ENCODE results near the gene ZNF469.
"Not testable (repeated sequence)": the region's sequence is repeated elsewhere in the genome, so short reads cannot be mapped to it uniquely, and the experiment has no call there.

The ZNF469 gene

GRCh38 chr16:88356124-88356726, 26.5 kb upstream of the ZNF469 start:
- no peak overlapping the region for H3K4me3 ChIP-seq (ENCODE audit: low read depth, low read length)
- no peak for DNase-seq (ENCODE audit: low read depth)

DNA sequence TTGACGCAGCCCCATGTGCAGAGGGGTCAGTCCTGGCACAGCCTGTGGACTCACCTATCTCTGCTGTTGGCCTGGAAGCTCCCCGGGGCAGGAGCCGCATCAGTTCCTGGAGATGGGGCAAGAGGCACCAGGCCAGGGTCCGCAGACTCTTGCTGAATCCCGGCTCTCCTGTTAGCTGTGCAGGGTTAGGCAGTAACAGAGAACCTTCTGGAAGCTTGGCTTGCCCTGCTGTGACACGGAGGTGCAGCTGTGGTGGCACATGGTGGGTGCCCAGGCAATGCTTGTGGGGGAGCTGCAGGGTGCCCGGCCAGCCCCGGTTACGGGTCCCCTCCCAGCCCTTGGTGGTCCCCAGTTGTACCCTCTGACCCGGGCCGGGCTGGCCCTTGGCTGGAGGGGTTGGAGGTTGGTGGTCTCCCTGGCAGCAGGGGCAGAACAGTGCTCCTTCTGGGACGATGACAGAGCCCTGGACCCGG, 26.0 kb upstream of the ZNF469 start:
- H3K4me3 ChIP-seq (ENCODE audit: low read depth, low read length): no peak overlapping the region
- no peak for DNase-seq (ENCODE audit: low read depth)

DNA sequence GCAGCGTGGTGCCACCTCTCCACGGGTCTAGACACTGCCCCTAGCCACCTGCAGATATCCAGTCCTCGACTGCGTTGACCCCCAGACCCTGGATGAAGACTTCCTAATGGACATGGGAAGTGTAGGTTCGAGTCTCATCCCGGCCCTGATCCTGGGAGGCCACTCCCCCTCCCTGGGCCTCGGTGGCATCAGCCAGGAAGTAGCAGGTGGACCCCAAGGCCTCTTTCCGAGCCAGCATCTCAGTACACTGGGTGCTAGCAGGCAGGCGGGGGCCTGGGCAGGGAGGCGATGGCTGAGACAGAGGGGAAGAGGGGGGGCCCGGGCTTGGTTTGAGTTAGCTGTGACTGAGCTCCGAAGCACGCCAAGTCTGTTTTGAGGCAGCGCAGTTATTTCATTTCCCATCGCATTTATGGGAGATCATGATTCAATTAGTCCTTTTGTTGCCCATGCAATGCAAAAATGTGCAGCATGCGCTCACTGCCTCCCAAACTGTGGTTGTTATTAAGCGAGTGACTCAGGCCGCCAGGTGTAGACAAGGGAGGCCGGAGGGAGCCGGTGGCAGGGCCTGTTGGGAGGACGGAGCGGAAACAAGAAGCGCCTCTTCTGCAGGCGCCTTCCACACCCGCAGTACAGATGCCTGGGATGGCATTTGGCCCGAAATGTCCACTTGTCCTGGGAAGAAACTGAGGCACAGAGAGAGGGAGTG, 25.3 kb upstream of the ZNF469 start:
- no peak overlapping the region for H3K4me3 ChIP-seq (ENCODE audit: low read depth, low read length)
- DNase-seq (ENCODE audit: low read depth): no peak

- no peak overlapping the region for H3K4me3 ChIP-seq (ENCODE audit: low read depth, low read length)
- no peak for DNase-seq (ENCODE audit: low read depth)
Measured at GRCh38 chr16:88358023-88358420, 24.7 kb upstream of the ZNF469 start.

GRCh38 chr16:88359008-88359407, 23.8 kb upstream of the ZNF469 start:
- H3K4me3 ChIP-seq (ENCODE audit: low read depth, low read length): no peak overlapping the region
- no peak for DNase-seq (ENCODE audit: low read depth)

DNA sequence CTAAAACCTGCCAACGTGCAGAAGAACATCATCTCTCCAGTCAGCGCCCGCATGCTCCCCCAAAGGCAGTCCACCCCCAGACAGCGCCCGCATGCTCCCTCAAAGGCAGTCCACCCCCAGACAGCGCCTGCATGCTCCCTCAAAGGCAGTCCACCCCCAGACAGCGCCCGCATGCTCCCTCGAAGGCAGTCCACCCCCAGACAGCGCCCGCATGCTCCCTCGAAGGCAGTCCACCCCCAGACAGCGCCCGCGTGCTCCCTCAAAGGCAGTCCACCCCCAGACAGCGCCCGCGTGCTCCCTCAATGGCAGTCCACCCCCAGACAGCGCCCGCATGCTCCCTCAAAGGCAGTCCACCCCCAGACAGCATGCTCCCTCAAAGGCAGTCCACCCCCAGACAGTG, 22.4 kb upstream of the ZNF469 start:
- not testable (repeated sequence) for H3K4me3 ChIP-seq (ENCODE audit: low read depth, low read length); DNase-seq (ENCODE audit: low read depth)

DNA sequence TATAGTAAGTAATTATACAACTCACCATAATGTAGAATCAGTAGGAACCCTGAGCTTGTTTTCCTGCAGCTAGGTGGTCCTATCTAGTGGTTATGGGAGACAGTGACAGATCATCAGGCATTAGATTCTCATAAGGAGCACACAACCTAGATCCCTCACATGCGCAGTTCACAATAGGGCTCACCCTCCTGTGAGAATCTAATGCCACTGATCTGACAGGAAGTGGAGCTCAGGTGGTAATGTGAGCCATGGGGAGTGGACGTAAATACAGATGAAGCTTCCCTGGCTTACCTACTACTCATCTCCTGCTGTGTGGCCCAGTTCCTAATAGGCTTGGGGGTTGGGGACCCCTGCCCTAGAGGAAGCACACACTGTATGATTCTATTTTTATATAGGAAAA, 21.8 kb upstream of the ZNF469 start:
- DNase-seq (ENCODE audit: low read depth): no peak
- no peak overlapping the region for H3K4me3 ChIP-seq (ENCODE audit: low read depth, low read length)

DNA sequence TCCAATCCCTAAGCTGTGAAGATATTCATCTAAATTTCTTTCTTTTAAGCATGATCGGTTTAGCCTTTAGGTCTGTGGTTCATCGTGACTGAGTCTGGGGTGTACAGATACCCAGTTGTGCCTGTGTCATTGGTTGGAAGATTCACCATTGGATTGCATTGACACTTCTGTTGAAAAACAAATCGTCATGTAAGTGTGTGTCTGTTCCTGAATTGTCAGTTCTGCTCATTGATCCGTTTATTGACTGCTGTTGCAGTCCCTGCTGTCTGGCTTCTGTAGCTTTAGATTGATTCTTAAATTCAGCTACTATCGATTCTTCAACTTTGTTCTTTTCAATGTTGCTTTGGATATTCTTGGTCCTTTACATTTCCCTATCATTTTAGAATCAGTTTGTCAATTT, 21.0 kb upstream of the ZNF469 start:
- H3K4me3 ChIP-seq (ENCODE audit: low read depth, low read length): no peak overlapping the region
- no peak for DNase-seq (ENCODE audit: low read depth)

- DNase-seq (ENCODE audit: low read depth): no peak
- H3K4me3 ChIP-seq (ENCODE audit: low read depth, low read length): no peak overlapping the region
Measured at GRCh38 chr16:88363239-88363891, 19.4 kb upstream of the ZNF469 start.

DNA sequence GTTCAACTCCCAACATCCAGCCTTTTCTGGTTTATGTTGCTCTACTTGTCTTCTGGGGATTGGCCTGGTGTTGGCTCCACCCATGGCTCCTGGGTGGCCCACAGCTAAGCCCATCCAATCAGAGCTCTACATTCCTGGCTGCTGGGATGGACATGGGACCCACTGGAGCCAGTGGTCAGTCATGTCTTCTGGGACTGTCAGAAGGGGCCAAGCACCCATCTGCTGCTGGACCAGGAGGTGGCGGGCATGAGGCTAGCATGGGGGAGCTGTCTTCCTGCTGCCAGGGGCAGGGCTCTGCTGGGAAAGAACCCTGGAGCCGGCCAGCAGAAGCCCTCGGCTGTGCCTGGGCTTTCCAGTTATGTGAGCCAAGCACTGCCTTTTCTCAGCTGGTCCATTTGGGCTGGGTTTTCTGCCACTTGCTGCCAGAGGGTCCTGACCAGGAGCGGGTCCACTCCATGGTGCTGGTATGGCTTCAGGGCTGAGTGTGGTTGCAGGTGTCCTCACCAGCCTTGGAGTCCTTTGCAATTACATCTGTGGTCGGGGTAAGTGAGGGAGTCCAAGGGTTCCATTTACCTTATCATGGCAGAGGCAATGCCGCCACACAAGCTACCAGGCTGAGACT, 17.4 kb upstream of the ZNF469 start:
- no peak overlapping the region for H3K4me3 ChIP-seq (ENCODE audit: low read depth, low read length)
- no peak for DNase-seq (ENCODE audit: low read depth)

DNA sequence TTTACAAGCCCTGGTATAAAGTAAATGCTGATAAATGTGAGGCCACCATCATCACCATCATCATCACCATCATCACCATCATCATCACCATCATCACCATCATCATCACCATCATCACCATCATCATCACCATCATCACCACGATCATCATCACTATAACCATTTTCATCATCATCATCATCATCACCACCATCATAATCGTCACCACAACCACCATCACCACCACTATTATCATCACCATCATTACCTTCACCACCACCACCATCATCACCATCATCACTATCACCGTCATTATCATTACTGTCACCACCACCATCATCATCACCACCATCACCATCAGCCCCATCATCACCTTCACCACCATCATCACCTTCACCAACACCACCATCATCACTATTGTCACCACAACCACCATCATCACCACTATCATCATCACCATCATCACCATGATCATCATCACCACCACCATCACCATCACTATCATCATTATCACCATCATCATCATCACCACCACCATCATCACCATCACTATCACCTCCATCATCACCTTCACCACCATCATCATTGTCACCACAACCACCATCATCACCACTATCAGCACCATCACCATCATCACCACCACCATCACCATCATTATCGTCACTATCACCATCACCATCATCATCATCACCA, 16.6 kb upstream of the ZNF469 start:
- no peak for DNase-seq (ENCODE audit: low read depth)
- no peak overlapping the region for H3K4me3 ChIP-seq (ENCODE audit: low read depth, low read length)

DNA sequence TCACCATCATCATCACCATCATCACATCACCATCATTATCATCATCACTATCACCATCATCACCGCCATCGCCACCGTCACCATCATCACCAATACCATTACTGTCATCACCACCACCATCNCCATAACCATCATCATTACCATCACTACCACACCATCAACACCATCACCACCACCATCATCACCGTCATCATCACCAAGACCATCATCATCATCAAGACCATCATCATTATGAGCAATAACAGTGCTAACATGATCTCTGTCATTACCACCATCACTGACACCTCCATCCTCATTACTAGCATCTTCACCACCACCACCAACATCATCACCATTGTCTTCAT, 16.1 kb upstream of the ZNF469 start:
- H3K4me3 ChIP-seq (ENCODE audit: low read depth, low read length): no peak overlapping the region
- no peak for DNase-seq (ENCODE audit: low read depth)

DNA sequence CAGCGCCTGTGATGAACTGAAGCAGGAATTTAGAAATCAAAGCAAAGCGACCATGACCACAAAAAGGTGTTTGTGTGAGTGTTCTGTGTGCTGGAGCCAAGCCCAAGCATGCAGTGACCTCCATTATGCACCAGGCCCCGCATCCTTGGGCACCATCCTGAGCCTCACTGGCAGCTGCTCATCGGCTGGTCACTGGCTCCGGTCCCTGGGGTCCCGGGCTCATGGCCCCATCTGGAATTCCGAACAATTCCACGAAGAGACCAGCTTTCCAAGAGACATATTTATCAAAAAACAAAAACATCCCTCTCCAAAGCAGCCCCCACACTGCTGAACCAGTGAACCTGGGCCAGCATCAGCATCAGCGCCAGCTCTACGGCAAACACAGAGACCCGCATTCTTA, 15.2 kb upstream of the ZNF469 start:
- DNase-seq (ENCODE audit: low read depth): no peak
- no peak overlapping the region for H3K4me3 ChIP-seq (ENCODE audit: low read depth, low read length)

- no peak overlapping the region for H3K4me3 ChIP-seq (ENCODE audit: low read depth, low read length)
Measured at GRCh38 chr16:88368036-88368435, 14.7 kb upstream of the ZNF469 start.

DNA sequence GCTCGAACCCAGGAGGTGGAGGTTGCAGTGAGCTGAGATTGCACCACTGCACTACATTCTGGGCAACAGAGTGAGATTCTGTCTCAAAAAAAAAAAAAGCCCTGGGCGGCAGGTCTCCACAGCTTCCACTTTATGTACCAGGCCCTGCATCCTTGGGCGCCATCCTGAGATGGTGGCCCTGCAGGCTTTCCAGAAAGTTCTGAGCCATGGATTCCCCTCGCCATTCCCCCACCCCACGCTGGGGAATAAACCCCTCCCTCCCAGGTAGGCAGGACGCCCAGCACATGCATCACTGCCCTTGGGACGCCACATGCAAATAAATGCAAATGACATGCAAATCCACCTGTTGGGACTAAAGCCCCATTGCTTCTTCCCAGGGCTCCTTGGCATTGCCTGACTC, 13.8 kb upstream of the ZNF469 start:
- no peak overlapping the region for H3K4me3 ChIP-seq (ENCODE audit: low read depth, low read length)
- DNase-seq (ENCODE audit: low read depth): no peak

More at GRCh38 chr16:88368036-88368435, 14.7 kb upstream of the ZNF469 start:
- no peak for DNase-seq (ENCODE audit: low read depth)

DNA sequence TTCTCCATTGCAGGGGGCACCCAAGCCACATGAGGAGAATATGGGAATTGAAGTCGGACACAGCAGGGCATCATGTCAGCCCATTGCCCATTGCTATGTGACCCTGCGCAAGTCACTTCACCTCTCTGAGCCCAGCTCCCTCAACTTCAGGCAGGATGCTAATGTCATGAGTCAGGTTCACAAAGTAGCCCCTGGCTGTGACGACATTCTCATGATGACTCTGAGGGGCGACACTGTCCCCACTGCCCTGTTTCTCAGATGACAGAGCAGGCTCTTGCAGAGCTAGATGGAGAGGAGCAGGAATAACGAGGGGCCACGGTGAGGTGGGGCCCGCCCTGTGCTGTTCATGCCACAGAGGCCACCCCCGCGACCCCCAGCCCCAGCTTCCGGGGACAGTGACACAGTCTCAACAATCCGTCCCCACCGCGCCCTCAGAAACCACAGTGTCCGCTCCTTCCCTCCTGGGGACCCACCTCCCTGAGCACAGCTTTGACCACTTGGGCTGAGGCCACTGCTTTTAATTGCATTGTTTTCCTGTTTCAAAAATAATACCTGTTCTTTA, 13.2 kb upstream of the ZNF469 start:
- H3K4me3 ChIP-seq (ENCODE audit: low read depth, low read length): no peak overlapping the region
- DNase-seq (ENCODE audit: low read depth): no peak

DNA sequence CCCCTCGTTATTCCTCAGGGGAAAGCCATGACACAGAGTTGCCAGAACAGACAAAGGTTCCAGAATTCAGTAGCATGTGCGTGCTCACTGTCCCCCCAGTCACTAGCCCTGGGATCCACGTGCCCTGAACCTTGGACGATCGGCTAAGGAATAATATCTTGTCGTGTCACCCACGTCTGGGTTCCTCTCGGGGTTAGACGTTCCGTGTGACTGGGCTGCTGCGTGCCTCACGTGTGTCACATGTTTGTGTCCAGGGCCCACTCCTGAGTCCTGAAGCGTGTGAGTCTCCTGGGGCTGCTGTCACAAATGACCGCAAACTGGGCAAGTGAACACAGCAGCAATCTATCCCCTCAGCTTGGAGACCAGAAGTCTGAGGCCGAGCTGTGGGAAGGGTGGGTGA, 12.4 kb upstream of the ZNF469 start:
- DNase-seq (ENCODE audit: low read depth): no peak
- no peak overlapping the region for H3K4me3 ChIP-seq (ENCODE audit: low read depth, low read length)

- H3K4me3 ChIP-seq (ENCODE audit: low read depth, low read length): no peak overlapping the region
- DNase-seq (ENCODE audit: low read depth): no peak
Measured at GRCh38 chr16:88372522-88372921, 10.2 kb upstream of the ZNF469 start.

DNA sequence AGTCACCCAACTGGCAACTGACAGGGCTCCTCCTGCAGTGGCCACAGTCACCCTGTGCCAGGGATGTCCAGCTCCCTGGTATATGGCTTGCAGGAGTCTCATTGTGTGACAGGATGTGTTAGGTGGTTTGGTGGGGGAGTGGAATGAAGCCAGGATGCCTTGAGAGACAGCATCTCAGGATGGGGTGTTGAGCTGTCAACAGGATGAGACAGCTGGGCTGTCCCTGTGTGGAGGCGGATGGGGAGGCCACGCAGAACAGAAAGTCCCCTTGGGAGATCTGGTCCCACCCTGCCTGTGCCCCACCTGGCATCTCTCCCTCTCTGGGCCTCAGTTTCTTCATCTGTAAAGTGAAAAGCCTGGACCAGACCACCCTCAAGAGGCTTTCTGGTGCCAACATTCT, 9.5 kb upstream of the ZNF469 start:
- DNase-seq (ENCODE audit: low read depth): no peak
- no peak overlapping the region for H3K4me3 ChIP-seq (ENCODE audit: low read depth, low read length)
